Spleen (tissue), 11 donors: Measurements from ENCODE around the gene TSHB. TPM values are rescaled to one million over a fixed set of nuclear protein-coding genes. Genes with fewer than 3 reads are reported as not detected.

ENCODE experiments used
- DNase-seq: peaks from one replicate; pipeline ENCODE4 v3.0.0-alpha.2; 2020
- H3K27ac ChIP-seq, 8 donors: fragments of 200-600 bp; sonication (generic) in 7 of 8; 1 replicate in 4 of 8; 2 replicates in 4 of 8; pipeline versions ENCODE4 v1.5.0 to v1.8.0; 2016 to 2021; ENCODE audit warnings: inconsistent platforms in 4 of 8, mild to moderate bottlenecking in 4 of 8, moderate library complexity in 1 of 8
- H3K27me3 ChIP-seq, 7 donors: fragments of 200-600 bp; sonication (generic) in 6 of 7; replicated peaks in 1 of 7; 1 replicate in 4 of 7; 2 replicates in 3 of 7; pipeline versions ENCODE4 v1.5.0 to v1.8.0; 2016 to 2021; ENCODE audit warnings: inconsistent platforms in 3 of 7, mild to moderate bottlenecking in 1 of 7
- H3K36me3 ChIP-seq, 6 donors: fragments of 200-600 bp; sonication (generic) in 5 of 6; 1 replicate in 4 of 6; 2 replicates in 2 of 6; pipeline versions ENCODE4 v1.5.0 to v1.8.0; 2016 to 2021; ENCODE audit warnings: inconsistent platforms in 2 of 6
- H3K4me1 ChIP-seq, 6 donors: fragments of 200-600 bp; sonication (generic) in 5 of 6; 1 replicate in 3 of 6; 2 replicates in 3 of 6; pipeline versions ENCODE4 v1.5.0 to v1.8.0; 2016 to 2021; ENCODE audit warnings: inconsistent platforms in 3 of 6
- H3K4me3 ChIP-seq, 8 donors: fragments of 200-600 bp; sonication (generic) in 7 of 8; 1 replicate in 4 of 8; 2 replicates in 4 of 8; pipeline versions ENCODE4 v1.5.0 to v1.8.0; 2016 to 2021; ENCODE audit warnings: inconsistent platforms in 4 of 8, mild to moderate bottlenecking in 4 of 8, moderate library complexity in 2 of 8
- H3K9me3 ChIP-seq, 8 donors: fragments of 200-600 bp; sonication (generic) in 7 of 8; 1 replicate in 4 of 8; 2 replicates in 4 of 8; pipeline versions ENCODE4 v1.5.0 to v1.8.0; 2016 to 2021; ENCODE audit warnings: inconsistent platforms in 4 of 8
- POLR2A ChIP-seq, 3 donors: fragments of 450-650 bp; IDR thresholded peaks; one replicate each; pipeline ENCODE4 v1.5.1; 2017; ENCODE audit warnings: antibody characterized with exemption in 3 of 3, mild to moderate bottlenecking in 1 of 3
- POLR2AphosphoS5 ChIP-seq, 3 donors: sonication (generic); formaldehyde crosslinking; IDR thresholded peaks; one replicate each; pipeline ENCODE4 v1.5.1; 2017; ENCODE audit warnings: antibody characterized with exemption in 3 of 3
- WGBS, 5 donors: extraction: QIAGEN DNeasy Blood & Tissue Kit in 3 of 5; methylation state at CpG; one replicate each; pipeline versions ENCODE4 v1.1.5 to v1.1.7; 2013 to 2018; 5-methylcytosine and 5-hydroxymethylcytosine counted together
- intact Hi-C: fragments of 100-400 bp; cut with DNase I; formaldehyde crosslinking; loops from one replicate; pipeline ENCODE4 v1.15.0; 2023; ENCODE audit warnings: low total_unique reads
- polyA plus RNA-seq, 3 donors: library from polyadenylated mRNA; stranded (reverse); fragments of 200-250 nt; gene quantifications; one replicate each; pipeline ENCODE4 v1.2.1, GENCODE V29; 2013
- total RNA-seq, 7 donors: library from RNA; depleted of rRNA in 3 of 7; stranded (reverse); fragments of >200 nt in 3 of 7; fragmentation: NEBNext Ultra II Directional in 4 of 7; extraction: Animal tissue kit (Norgen Biotek cat#: 25700) in 4 of 7; gene quantifications; one replicate each; pipeline versions ENCODE4 v1.1.0 to v1.2.1, GENCODE V29; 2016 to 2021
- TF ChIP-seq, protein P1 (sequence below), 11 experiments: fragments of 200-600 bp in 7 of 11; fragments of 450-650 bp in 4 of 11; sonication (generic) in 4 of 11; IDR thresholded peaks in 8 of 11; conservative IDR thresholded peaks in 3 of 11; 1 replicate in 7 of 11; 2 replicates in 4 of 11; pipeline versions ENCODE4 v1.4.0 to v1.8.0; 2016 to 2021; ENCODE audit warnings: antibody characterized with exemption in 11 of 11, inconsistent platforms in 4 of 11, mild to moderate bottlenecking in 1 of 11
- donor health status: healthy with polysubstance abuse.
- donor health status: DM: no; HTN: no; CAD: no; lungs with moderate emphysema.
- donor health status: DM: no; HTN: no; CAD: no.
- donor health status: Bipolar disorder and iron deficiency.
- donor health status: healthy.
- donor health status: DM: no; HTN: no; CAD: no.
- donor health status: DM: yes; HTN: yes; CAD: no.

The TSHB gene
- total and polyA plus RNA-seq, 10 donors: not detected

DNA sequence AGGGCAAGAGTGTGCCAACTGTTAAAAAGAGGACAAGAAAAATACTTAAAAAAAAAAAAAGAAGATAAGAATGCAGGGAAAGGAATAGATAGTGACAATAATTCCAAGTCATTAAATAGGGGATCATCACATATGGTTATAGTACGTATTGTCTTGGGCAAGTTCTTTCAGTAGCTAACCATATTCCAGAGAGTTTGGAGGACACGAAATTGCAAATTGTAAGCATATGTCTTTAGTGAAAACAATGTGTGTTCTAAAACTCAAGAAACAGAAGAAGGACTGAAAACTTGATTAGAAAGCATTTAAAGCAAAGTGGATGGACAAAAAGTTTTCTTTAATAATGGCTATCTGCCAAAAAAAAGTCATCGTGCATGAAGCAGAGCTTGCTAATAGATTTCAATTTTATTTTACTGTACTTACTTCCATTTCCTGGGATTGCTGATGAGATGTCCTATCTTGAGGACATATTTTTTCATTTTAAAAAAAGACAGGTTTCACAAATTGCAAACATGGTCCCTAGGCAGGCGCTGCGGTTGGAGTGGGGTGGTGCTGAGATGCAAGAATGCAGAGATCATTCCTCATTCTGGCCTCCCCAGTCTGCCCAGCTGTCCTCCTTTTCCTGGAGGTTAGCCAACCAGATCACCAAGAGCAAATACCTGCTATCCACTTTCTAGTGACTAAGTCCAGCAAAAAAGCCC is 47.8 kb downstream of the TSHB start:
- 87 to 90% (median 87%) methylated on average over 5 of the region's 5 CpGs for WGBS, 5 donors
- H3K27ac ChIP-seq: no peak overlapping the region
- H3K27me3 ChIP-seq: peaks cover 0 to 20% (median 0%) of the 10 kb centered on the region in 7 donors
- intact Hi-C loops: no loop called here
- no peak overlapping the region for H3K4me3 ChIP-seq
- peaks cover 0 to 4% (median 0%) of the 10 kb centered on the region in 6 donors for H3K4me1 ChIP-seq
- H3K36me3 ChIP-seq: peaks cover 0 to 8% (median 0%) of the 10 kb centered on the region in 6 donors
- DNase-seq: no peak
- no peaks in the 10 kb centered on the region for H3K9me3 ChIP-seq
- TF ChIP-seq POLR2AphosphoS5 (IDR thresholded peaks at IDR 0.05) (no peak), POLR2A (IDR thresholded peaks at IDR 0.05) (no peak)
- TF ChIP-seq, protein P1, sequence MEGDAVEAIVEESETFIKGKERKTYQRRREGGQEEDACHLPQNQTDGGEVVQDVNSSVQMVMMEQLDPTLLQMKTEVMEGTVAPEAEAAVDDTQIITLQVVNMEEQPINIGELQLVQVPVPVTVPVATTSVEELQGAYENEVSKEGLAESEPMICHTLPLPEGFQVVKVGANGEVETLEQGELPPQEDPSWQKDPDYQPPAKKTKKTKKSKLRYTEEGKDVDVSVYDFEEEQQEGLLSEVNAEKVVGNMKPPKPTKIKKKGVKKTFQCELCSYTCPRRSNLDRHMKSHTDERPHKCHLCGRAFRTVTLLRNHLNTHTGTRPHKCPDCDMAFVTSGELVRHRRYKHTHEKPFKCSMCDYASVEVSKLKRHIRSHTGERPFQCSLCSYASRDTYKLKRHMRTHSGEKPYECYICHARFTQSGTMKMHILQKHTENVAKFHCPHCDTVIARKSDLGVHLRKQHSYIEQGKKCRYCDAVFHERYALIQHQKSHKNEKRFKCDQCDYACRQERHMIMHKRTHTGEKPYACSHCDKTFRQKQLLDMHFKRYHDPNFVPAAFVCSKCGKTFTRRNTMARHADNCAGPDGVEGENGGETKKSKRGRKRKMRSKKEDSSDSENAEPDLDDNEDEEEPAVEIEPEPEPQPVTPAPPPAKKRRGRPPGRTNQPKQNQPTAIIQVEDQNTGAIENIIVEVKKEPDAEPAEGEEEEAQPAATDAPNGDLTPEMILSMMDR (IDR thresholded peaks at IDR 0.05 in 8 of 11, conservative IDR thresholded peaks at IDR 0.05 in 3 of 11): no peak

DNA sequence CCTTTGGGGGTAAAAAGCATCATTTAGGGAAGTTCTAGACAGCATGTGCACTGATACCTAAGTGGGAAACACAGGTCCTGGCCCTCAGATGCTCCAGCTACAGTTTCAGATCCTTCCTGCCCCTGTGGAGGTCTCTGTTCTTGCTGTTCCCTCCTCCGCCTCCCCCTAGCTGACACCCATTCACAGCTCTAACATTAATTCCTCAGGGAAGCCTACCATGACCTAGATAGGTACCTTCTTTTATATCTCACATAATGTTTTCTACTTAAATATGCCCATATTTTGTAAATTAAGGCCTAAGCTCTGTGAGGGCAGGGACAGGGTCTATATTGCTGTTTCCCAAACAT is 48.3 kb downstream of the TSHB start:
- Histone ChIP-seq H3K4me3 (no peak overlapping the region), H3K27me3 (peaks cover 0 to 20% (median 0%) of the 10 kb centered on the region in 7 donors), H3K9me3 (no peaks in the 10 kb centered on the region), H3K36me3 (peaks cover 0 to 5% (median 0%) of the 10 kb centered on the region in 6 donors), H3K4me1 (peaks cover 0 to 4% (median 0%) of the 10 kb centered on the region in 6 donors), H3K27ac (no peak overlapping the region)
- no peak for DNase-seq
- WGBS, 5 donors: 82 to 100% (median 94%) methylated on average over 1 of the region's 1 CpG
- intact Hi-C loops: no loop called here
- TF ChIP-seq, protein P1 (IDR thresholded peaks at IDR 0.05 in 8 of 11, conservative IDR thresholded peaks at IDR 0.05 in 3 of 11): no peak
- TF ChIP-seq POLR2A (IDR thresholded peaks at IDR 0.05): no peak
- no peak for TF ChIP-seq POLR2AphosphoS5 (IDR thresholded peaks at IDR 0.05)

DNA sequence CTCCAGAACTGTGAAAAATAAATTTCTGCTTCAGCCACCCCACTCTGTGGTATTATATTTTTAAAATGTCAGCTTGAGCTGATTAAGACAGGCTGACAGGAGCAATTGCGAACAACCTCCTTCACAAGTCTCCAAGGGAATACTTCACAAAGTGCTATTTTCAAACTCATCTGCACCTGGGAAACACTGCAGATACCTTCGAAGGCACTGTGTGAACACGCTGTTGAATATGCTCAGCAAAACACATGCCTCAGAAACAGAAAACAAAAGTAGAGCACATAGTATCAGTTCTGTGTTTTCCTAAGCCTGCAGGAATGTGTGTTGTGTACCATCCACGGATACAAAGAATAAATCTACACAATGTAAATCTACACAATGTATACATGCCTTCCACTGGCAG is 49.1 kb downstream of the TSHB start:
- intact Hi-C loops: no loop called here
- Histone ChIP-seq H3K4me3 (no peak overlapping the region), H3K9me3 (no peaks in the 10 kb centered on the region), H3K27ac (no peak overlapping the region), H3K27me3 (peaks cover 0 to 20% (median 0%) of the 10 kb centered on the region in 7 donors), H3K36me3 (peaks cover 0 to 5% (median 0%) of the 10 kb centered on the region in 6 donors), H3K4me1 (peaks cover 0 to 4% (median 0%) of the 10 kb centered on the region in 6 donors)
- no peak for DNase-seq
- TF ChIP-seq, protein P1 (IDR thresholded peaks at IDR 0.05 in 8 of 11, conservative IDR thresholded peaks at IDR 0.05 in 3 of 11): no peak
- no peak for TF ChIP-seq POLR2AphosphoS5 (IDR thresholded peaks at IDR 0.05)
- no peak for TF ChIP-seq POLR2A (IDR thresholded peaks at IDR 0.05)
- WGBS, 5 donors: 85 to 94% (median 90%) methylated on average over 4 of the region's 4 CpGs

DNA sequence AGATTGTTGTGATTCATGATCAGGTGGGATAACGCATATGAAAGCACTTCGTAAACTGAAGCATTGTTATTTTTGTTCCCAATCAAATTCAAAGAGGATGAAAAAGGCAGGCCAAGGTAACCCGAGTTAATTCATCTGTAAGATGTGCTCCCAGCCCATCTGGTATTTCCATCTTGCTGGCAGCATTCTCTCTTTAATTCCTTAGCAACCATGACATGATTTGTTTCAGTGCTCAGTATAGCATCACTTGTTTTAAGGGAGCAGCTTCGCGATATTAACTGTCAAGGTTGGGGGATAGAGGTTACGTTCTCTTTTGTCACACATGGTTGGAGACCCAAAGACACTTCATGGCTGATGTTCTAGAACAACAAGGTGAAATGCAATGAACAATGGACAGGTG is 53.3 kb downstream of the TSHB start:
- no peak overlapping the region for H3K4me3 ChIP-seq
- TF ChIP-seq POLR2A (IDR thresholded peaks at IDR 0.05) (no peak), POLR2AphosphoS5 (IDR thresholded peaks at IDR 0.05) (no peak)
- TF ChIP-seq, protein P1 (IDR thresholded peaks at IDR 0.05 in 8 of 11, conservative IDR thresholded peaks at IDR 0.05 in 3 of 11): no peak
- peaks cover 0 to 5% (median 0%) of the 10 kb centered on the region in 6 donors for H3K36me3 ChIP-seq
- peaks cover 0 to 7% (median 0%) of the 10 kb centered on the region in 7 donors for H3K27me3 ChIP-seq
- peaks cover 0 to 26% (median 8%) of the 10 kb centered on the region in 6 donors for H3K4me1 ChIP-seq
- H3K27ac ChIP-seq: no peak overlapping the region
- H3K9me3 ChIP-seq: no peaks in the 10 kb centered on the region
- 75 to 97% (median 86%) methylated on average over 6 of the region's 6 CpGs for WGBS, 5 donors
- intact Hi-C loops: no loop called here
- DNase-seq: no peak
